SK-N-SH treated with all-trans-retinoic acid at 6 μM for 48 hours (cell line): ENCODE measurements around the gene KRTAP10-4.

Source experiments
- CSDC2 ChIP-seq: fragments of 250-450 bp; sonication (Bioruptor Pico); IDR thresholded peaks from 2 replicates; pipeline ENCODE4 v1.5.0; 2020; ENCODE audit warnings: mild to moderate bottlenecking, moderate library complexity
- ZFP3 ChIP-seq: fragments of 250-450 bp; sonication (Bioruptor Pico); IDR thresholded peaks from 2 replicates; pipeline ENCODE4 v1.5.0; 2020; ENCODE audit warnings: mild to moderate bottlenecking, moderate library complexity
- ZNF8 ChIP-seq: fragments of 450-650 bp; formaldehyde crosslinking; IDR thresholded peaks from 2 replicates; pipeline ENCODE4 v1.5.0; 2020; ENCODE audit warnings: mild to moderate bottlenecking, moderate library complexity

DNA sequence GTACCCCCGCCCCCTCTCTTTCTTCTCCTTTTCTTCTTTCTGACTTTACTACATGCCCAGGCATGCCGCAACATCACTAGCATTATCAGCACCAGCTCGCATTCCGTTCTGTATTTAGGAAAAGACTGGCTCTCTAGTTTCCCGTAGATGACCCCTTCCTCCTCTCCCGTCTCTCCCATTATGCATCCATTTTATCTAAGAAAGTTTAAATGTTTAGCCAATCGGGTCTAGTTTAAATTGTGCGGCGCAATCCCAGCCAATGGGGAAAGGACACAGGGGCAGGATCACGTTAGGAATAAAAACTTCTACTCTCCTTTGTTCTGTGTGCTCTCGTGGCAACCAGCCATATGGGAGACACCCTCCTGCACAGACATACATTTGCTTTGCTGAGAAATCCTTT lies 24.5 kb downstream of the KRTAP10-4 start:
- TF ChIP-seq ZFP3 (CRISPR knock-in tag) (no peak), CSDC2 (CRISPR knock-in tag) (no peak), ZNF8 (no peak)
